Activated CD4-positive, alpha-beta T cell treated with anti-CD3 and anti-CD28 coated beads for 4 hours (primary cell): ENCODE measurements around the gene PRH1.

ENCODE experiments used
- DNase-seq, 2 donors: peaks; one replicate each; pipeline ENCODE4 v3.0.0-alpha.2; 2020

PRH1 gene

DNA sequence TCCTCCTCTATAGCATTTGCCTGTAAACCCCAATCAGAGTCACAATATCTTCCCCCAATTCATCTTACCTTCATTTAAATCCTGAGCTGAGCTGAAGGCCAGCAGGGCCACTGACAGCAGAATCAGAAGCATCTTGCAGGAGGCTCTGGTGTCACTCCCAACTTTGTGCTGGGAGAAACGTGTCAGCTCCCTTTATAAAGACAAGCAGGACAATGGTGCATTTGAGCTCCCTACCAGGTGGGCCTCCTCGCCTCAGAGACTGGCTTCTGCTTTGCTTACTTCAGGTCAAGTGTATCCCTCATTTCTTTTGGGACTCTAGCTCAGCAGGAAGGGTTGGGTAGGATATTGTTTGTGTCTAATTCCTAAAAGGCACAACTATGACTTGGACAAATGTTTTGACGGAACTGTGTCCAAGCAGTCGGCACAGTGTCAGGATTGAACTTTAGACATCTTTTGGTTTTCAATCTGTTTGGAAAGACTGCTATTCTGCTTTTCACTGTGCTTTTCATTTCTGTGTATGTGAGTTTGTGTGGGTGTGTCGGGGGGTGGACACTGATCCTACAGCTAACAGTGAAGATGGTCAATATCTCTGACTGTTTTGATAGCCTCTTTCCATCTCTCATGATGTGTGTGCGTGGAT, at the start of gene PRH1:
PRH1 (minus strand) TSS at position 170 of the 640 bp plus-strand sequence; CDS start at position 132, 38 bp downstream.
- no peak for DNase-seq

DNA sequence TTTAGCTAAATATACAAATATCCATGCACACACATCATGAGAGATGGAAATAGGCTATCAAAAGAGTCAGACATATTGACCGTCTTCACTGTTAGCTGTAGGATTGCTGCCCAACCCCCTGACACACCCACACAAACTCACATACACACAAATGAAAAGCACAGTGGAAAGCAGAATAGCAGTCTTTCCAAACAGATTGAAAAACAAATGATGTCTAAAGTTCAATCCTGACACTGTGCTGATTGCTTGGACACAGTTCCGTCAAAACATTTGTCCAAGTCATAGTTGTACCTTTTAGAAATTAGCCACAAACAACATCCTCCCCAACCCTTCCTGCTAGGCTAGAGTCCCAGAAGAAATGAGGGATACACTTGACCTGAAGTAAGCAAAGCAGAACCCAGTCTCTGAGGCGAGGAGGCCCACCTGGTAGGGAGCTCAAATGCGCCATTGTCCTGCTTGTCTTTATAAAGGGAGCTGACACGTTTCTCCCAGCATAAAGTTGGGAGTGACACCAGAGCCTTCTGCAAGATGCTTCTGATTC, 44.8 kb upstream of the PRH1 start, which contains the start of gene PRH2:
PRH2 (plus strand) TSS at position 491 of the 541 bp plus-strand sequence; CDS start at position 529, 38 bp downstream.
- no peak for DNase-seq

DNA sequence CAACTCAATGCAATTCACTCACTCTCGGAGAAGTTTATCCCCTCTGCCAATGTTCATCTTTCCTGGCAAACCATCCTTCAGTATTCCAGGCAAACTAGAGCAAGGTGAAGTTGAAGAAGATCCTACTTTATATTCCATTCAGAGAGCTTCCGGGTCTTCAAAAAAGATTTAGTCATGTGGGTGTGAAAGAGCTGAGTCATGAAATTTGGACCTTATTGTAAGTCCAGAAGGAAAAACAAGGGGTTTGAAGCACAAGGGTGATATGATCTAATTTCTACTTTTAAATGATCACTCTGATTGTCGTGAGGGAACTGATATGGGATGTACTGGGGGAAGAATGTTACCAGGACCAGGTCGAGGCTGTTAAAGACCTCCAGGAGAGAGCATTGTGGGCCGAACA, 42.2 kb upstream of the PRH1 start:
- no peak for DNase-seq

- no peak for DNase-seq
These were observed 35.8 kb upstream of the PRH1 start for GRCh38 chr12:10919809-10920208.

DNA sequence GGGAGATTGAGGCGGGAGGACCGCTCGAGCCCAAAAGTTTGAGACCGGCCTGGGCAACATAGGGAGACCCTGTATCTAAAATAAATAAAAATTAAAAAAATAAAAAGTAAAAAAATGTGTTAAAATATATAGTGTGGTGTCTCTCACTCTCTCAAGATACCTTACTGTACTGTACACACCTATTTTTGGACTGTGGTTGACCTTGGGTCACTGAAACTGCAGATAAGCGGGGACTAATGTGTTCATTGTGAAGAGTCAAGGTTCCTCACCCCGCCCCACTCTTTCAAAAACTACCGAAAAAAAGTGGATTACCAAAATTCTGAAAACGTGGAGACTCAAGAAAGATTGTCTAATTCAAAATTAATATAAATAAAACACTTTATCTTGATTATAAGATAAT, 26.3 kb upstream of the PRH1 start:
- DNase-seq, result no peak

DNA sequence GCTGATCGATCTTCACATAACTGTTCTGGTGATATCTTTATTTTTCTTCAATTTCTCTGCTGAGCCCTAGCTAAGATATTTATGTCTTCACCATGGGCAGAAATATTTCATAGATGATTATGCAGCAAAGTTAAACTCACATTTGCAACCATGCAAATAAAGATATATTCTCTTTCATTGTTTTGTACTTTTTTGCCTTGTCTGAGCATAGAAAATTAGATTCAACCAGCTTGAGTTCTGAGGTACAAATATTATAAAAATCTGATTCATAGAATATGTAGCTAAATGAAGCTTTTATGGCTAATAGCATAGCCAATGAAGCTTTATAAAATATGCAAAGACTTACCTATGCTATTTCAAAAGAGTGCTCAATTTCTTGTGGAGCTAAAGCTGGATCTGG, 25.4 kb upstream of the PRH1 start, which contains the start of gene TAS2R13:
TAS2R13 (minus strand) TSS at position 101 of the 400 bp plus-strand sequence. CDS start 264 bp downstream, outside the sequence.
- no peak for DNase-seq

- no peak for DNase-seq
These were observed 20.6 kb upstream of the PRH1 start for GRCh38 chr12:10904686-10905085.

DNA sequence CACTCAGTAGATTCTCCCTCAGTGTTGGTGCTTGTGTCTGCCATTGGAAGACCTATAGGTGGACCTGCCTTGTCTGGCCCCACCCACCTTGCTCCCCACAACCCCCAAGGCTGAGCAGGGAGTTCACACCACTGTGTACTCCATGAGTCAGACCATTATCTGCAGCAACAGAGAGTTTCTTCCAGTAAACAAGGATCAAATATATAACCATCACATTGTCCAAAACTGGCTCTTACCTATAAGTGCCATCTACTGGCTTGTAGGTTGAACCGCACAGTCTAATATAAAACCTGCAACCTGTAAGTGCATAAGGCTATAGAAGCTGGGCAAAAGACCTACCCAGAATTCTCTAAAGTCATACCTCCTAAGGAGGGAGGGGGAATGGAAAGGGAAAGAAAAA, 17.4 kb upstream of the PRH1 start:
- DNase-seq, result no peak

- no peak for DNase-seq
These were observed 16.9 kb upstream of the PRH1 start for GRCh38 chr12:10900972-10901371.

- no peak for DNase-seq
These were observed 16.5 kb upstream of the PRH1 start for GRCh38 chr12:10900530-10900929.

DNA sequence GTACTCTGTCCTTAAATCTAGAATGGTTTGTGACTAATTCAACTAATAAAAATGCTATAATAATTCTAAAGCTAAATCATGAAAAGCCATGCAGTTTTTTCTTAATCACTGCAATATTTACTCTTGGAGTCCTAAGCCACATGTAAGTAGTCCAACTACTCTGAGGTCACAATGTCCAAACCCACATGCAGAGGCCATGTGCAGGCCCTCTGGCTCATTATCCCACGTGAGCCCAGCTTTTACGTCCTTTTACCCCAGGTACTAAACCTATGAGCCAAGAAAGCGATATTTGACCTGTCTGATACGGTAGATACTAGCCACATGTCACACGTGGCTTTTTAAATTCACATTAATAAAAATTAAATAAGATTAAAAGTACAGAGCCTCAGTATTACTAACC, 12.8 kb upstream of the PRH1 start:
- no peak for DNase-seq

GRCh38 chr12:10891937-10892336, 7.9 kb upstream of the PRH1 start:
- DNase-seq, result no peak

DNA sequence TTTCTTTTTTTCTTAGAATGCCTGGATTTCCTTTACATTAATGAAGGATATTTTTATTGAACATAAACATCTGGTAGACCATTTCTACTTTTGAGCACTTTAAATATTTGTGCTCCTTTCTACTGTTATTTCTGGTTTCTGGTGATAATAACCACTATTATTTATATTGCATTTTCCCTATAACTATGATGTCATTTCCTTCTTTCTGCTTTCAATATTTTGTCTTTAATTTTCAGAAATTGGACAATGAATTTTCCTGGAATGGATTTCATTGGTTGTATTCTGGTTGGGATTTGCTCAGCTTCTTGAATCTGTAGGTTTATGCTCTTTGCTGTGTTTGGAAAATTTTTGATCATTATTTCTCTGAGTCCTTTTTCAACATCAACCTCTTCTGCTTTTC, 5.2 kb upstream of the PRH1 start:
- no peak for DNase-seq

DNA sequence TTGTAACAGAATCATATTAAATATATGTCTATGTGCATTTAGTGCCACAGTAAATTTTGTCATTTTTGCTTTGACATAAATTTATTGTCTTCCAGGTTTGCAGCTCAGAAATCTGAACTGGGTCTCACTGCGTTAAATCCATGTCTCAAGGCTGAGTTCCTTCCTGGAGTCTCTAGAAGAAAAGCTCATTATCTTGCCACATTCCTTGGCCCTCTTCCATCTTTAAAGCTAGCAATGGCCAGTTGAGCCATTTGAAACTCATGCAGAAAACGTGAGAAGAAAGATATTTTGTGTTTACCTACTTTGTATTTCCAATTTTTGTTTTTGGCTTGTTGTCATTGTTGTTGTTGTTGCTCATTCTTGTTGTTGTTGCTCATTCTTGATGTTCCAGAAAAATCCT, 10.7 kb downstream of the PRH1 start:
- no peak for DNase-seq

DNA sequence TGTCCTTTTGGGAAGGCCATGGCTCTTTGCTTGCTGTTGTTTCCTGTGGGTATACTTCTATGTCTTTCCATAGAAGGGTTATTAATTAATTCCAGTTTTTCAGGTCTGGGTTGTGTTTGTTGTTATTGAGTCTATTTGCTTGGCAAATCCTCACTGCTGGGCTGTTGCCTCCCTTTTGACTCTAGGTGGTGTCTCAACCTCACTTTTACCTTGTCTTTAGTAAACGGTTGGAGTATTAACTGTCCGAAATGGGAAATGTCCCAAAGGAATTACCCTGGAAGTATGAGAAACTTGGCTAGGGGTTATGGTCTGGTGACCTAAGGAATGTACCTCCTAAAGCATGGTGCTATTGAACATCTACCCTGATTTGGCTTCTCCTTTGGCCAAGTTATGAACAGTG, 16.7 kb downstream of the PRH1 start:
- no peak for DNase-seq

- no peak for DNase-seq
These were observed 20.4 kb downstream of the PRH1 start for GRCh38 chr12:10863512-10864218.

GRCh38 chr12:10861366-10861765, 22.7 kb downstream of the PRH1 start:
- no peak for DNase-seq

DNA sequence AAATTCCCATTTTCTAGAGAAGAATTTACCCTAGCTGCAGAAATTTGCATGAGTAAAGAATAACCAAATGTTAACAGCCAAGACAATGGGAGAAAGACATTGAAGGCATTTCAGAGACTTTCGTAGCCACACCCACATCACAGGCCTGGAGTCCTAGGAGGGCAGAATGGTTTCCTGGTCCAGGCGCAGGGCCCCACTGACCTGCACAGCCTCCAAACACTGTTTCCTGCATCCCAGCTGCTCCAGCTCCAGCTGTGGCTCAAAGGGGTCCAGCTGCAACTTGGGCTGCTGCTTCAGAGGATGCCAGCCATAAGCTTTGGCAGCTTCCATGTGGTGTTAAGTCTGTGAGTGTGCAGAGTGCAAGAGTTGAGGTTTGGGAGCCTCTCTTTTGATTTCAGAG, 28.2 kb downstream of the PRH1 start:
- DNase-seq, result no peak

DNA sequence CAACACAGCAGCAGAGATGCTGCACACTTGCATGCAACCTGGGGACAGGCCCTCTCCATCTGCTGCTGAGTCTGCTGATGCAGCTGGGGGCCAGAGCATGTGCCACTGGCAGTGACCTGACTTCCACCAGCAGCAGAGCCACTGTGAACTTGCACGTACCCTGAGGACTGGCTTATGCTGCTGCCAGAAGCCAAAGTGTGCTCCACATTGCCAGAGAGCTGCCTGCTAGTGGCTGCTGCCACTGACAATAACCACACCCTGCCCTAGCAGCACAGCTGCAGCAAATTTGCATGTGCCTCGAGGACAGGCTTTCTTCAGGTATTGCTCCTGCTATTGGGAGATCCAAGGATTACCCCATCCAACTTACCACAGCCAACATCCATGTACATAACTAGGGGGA, 30.3 kb downstream of the PRH1 start:
- DNase-seq, result no peak

GRCh38 chr12:10851243-10851858, 32.7 kb downstream of the PRH1 start:
- DNase-seq, result no peak

- DNase-seq, result no peak
These were observed 34.6 kb downstream of the PRH1 start, which contains the start of gene PRR4 for GRCh38 chr12:10849425-10849878. PRR4 (minus strand) TSS chr12:10849475; CDS start chr12:10849437, 38 bp downstream.

- no peak for DNase-seq
These were observed 36.3 kb downstream of the PRH1 start for GRCh38 chr12:10847744-10848143.

- DNase-seq, result no peak
These were observed 41.2 kb downstream of the PRH1 start for GRCh38 chr12:10842862-10843261.

DNA sequence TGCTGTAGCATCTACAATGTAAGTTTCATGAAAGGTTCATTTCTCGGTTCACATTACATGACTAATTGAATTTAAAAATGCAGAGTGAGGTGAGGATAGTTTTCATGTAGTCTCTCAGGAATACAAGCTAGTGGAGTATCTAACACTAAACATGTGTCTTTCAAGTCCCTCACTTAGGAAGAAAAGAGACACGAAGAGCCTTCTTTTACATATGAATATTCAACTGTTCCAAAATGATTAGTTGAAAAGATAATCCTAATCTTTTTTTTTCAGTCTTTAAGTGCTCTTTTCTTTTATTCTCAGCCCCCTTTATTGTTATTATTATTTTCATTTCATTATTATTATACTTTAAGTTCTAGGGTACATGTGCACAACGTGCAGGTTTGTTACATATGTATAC, 45.6 kb downstream of the PRH1 start:
- DNase-seq, result no peak
